H9 (cell line): Measurements from ENCODE around the gene CELF1. TPM values are rescaled to one million over a fixed set of nuclear protein-coding genes. Genes with fewer than 3 reads are reported as not detected.

Source experiments
- DNase-seq: peaks from one replicate; pipeline ENCODE4 v3.0.0-alpha.2; 2017
- H2AFZ ChIP-seq: one replicate; pipeline ENCODE4 v1.6.1; 2013; ENCODE audit warnings: mild to moderate bottlenecking, low read length, control low read depth, moderate library complexity
- H2AK5ac ChIP-seq: 2 replicates; pipeline ENCODE4 v1.6.1; 2013; ENCODE audit warnings: low read length, control low read depth, mixed read lengths; ENCODE audit not compliant: insufficient read length
- H2BK120ac ChIP-seq: one replicate; pipeline ENCODE4 v1.6.1; 2013; ENCODE audit warnings: low read depth, mild to moderate bottlenecking, low read length, control low read depth, inconsistent platforms; ENCODE audit not compliant: poor library complexity, severe bottlenecking
- H2BK12ac ChIP-seq: 2 replicates; pipeline ENCODE4 v1.6.1; 2013; ENCODE audit warnings: low read length, control low read depth, mixed read lengths, low read depth; ENCODE audit not compliant: insufficient read length
- H2BK15ac ChIP-seq: 2 replicates; pipeline ENCODE4 v1.6.1; 2013; ENCODE audit warnings: low read depth, low read length, control low read depth
- H2BK20ac ChIP-seq: one replicate; pipeline ENCODE4 v1.6.1; 2013; ENCODE audit warnings: low read depth, mild to moderate bottlenecking, low read length, control low read depth, inconsistent platforms; ENCODE audit not compliant: poor library complexity, severe bottlenecking
- H2BK5ac ChIP-seq: 2 replicates; pipeline ENCODE4 v1.6.1; 2013; ENCODE audit warnings: low read length, control low read depth, mixed read lengths; ENCODE audit not compliant: insufficient read length
- H3K14ac ChIP-seq: 2 replicates; pipeline ENCODE4 v1.6.1; 2013; ENCODE audit warnings: low read length, control low read depth; ENCODE audit not compliant: insufficient read depth
- H3K18ac ChIP-seq: 2 replicates; pipeline ENCODE4 v1.6.1; 2013; ENCODE audit warnings: low read depth, mild to moderate bottlenecking, mixed read lengths, low read length, control low read depth; ENCODE audit not compliant: insufficient read length
- H3K23ac ChIP-seq: 2 replicates; pipeline ENCODE4 v1.6.1; 2013; ENCODE audit warnings: low read length, control low read depth, mixed read lengths, low read depth; ENCODE audit not compliant: insufficient read length
- H3K23me2 ChIP-seq: 2 replicates; pipeline ENCODE4 v1.6.1; 2013; ENCODE audit warnings: low read depth, mild to moderate bottlenecking, mixed read lengths, low read length, control low read depth; ENCODE audit not compliant: insufficient read length, poor library complexity, severe bottlenecking
- H3K27ac ChIP-seq: 2 replicates; pipeline ENCODE4 v1.5.1; 2013; ENCODE audit warnings: low read length, control low read depth, mixed read lengths, low read depth; ENCODE audit not compliant: insufficient read length
- H3K27me3 ChIP-seq: 2 replicates; pipeline ENCODE4 v1.6.1; 2013; ENCODE audit warnings: low read length, control low read depth, inconsistent platforms; ENCODE audit not compliant: insufficient read depth
- H3K4ac ChIP-seq: 2 replicates; pipeline ENCODE4 v1.6.1; 2013; ENCODE audit warnings: low read depth, mild to moderate bottlenecking, control low read depth, inconsistent platforms, low read length, moderate library complexity
- H3K4me1 ChIP-seq: 2 replicates; pipeline ENCODE4 v1.6.1; 2013; ENCODE audit warnings: low read length, control low read depth, inconsistent platforms; ENCODE audit not compliant: insufficient read depth
- H3K4me2 ChIP-seq: 2 replicates; pipeline ENCODE4 v1.6.1; 2013; ENCODE audit warnings: low read length, control low read depth, mixed read lengths; ENCODE audit not compliant: insufficient read length, insufficient read depth
- H3K56ac ChIP-seq: 2 replicates; pipeline ENCODE4 v1.6.1; 2013; ENCODE audit warnings: low read depth, mild to moderate bottlenecking, mixed read lengths, low read length, control low read depth; ENCODE audit not compliant: insufficient read length
- H3K79me1 ChIP-seq: 2 replicates; pipeline ENCODE4 v1.6.1; 2013; ENCODE audit warnings: low read depth, mild to moderate bottlenecking, moderate library complexity, low read length, control low read depth, inconsistent platforms; ENCODE audit not compliant: insufficient read depth, poor library complexity, severe bottlenecking
- H3K79me2 ChIP-seq: 2 replicates; pipeline ENCODE4 v1.6.1; 2013; ENCODE audit warnings: low read length, control low read depth, inconsistent platforms; ENCODE audit not compliant: insufficient read depth
- H3K9ac ChIP-seq: 2 replicates; pipeline ENCODE4 v1.6.1; 2013; ENCODE audit warnings: low read length, control low read depth, mixed read lengths; ENCODE audit not compliant: insufficient read length; ENCODE audit errors: extremely low read depth
- H3K9me3 ChIP-seq: one replicate; pipeline ENCODE4 v1.6.1; 2013; ENCODE audit warnings: low read depth, low read length, inconsistent platforms; ENCODE audit not compliant: control insufficient read depth
- H3T11ph ChIP-seq: one replicate; pipeline ENCODE4 v1.6.1; 2013; ENCODE audit warnings: mild to moderate bottlenecking, low read length, control low read depth, inconsistent platforms
- H4K20me1 ChIP-seq: one replicate; pipeline ENCODE4 v1.6.1; 2013; ENCODE audit not compliant: control insufficient read depth, insufficient read length, insufficient read depth
- H4K5ac ChIP-seq: 2 replicates; pipeline ENCODE4 v1.6.1; 2013; ENCODE audit warnings: low read depth, mild to moderate bottlenecking, mixed read lengths, low read length, control low read depth; ENCODE audit not compliant: insufficient read length
- H4K8ac ChIP-seq: replicated peaks from 2 replicates; pipeline ENCODE4 v1.6.1; 2013; ENCODE audit warnings: low read length, control low read depth, mixed read lengths, low read depth; ENCODE audit not compliant: insufficient read length
- H4K91ac ChIP-seq: 2 replicates; pipeline ENCODE4 v1.6.1; 2013; ENCODE audit warnings: low read depth, mild to moderate bottlenecking, moderate library complexity, mixed read lengths, low read length, control low read depth; ENCODE audit not compliant: insufficient read length
- H3K27ac Mint-ChIP-seq, 3 experiments: 2 replicates in 2 of 3; 3 replicates in 1 of 3; pipeline ENCODE4 v1.8.0; 2020 to 2021; ENCODE audit warnings: mixed read lengths in 3 of 3, mild to moderate bottlenecking in 1 of 3, moderate library complexity in 1 of 3
- H3K27me3 Mint-ChIP-seq: 2 replicates; pipeline ENCODE4 v1.8.0; 2021; ENCODE audit warnings: low read depth, mild to moderate bottlenecking, moderate library complexity, mixed read lengths
- H3K36me3 Mint-ChIP-seq, 3 experiments: 2 replicates in 2 of 3; 3 replicates in 1 of 3; pipeline ENCODE4 v1.8.0; 2020 to 2021; ENCODE audit warnings: low read depth in 3 of 3, mixed read lengths in 3 of 3; ENCODE audit not compliant: insufficient read depth in 1 of 3
- H3K4me1 Mint-ChIP-seq, 2 experiments: 2 replicates each; pipeline ENCODE4 v1.8.0; 2020; ENCODE audit warnings: mixed read lengths in 2 of 2
- H3K4me3 Mint-ChIP-seq, 2 experiments: 2 replicates in 1 of 2; 3 replicates in 1 of 2; pipeline ENCODE4 v1.8.0; 2020 to 2021; ENCODE audit warnings: mild to moderate bottlenecking in 2 of 2, mixed read lengths in 2 of 2, moderate library complexity in 1 of 2
- H3K9me3 Mint-ChIP-seq, 2 experiments: 2 replicates in 1 of 2; 3 replicates in 1 of 2; pipeline ENCODE4 v1.8.0; 2020; ENCODE audit warnings: mild to moderate bottlenecking in 2 of 2, mixed read lengths in 2 of 2, moderate library complexity in 1 of 2
- CTCF ChIP-seq: fragments of 200-600 bp; sonication (generic); conservative IDR thresholded peaks from 3 replicates; pipeline ENCODE4 v1.8.0; 2021; ENCODE audit warnings: antibody characterized with exemption, mild to moderate bottlenecking
- WGBS: extraction: QIAGEN DNeasy Blood & Tissue Kit; methylation state at CpG from one replicate; pipeline ENCODE4 v1.1.7; 2013; ENCODE audit warnings: missing lambda C conversion rate, low lambda C conversion rate, mixed read lengths; ENCODE audit not compliant: insufficient read length; ENCODE audit errors: extremely low coverage; 5-methylcytosine and 5-hydroxymethylcytosine counted together
- total RNA-seq: library from RNA; stranded (reverse); gene quantifications from 2 replicates; pipeline ENCODE4 v1.2.1, GENCODE V29; 2021

Gene CELF1
- total RNA-seq, 1 experiment from 2014 or later = 211 TPM

- Histone ChIP-seq H3K23ac (no peak overlapping the region), H2BK20ac (no peak overlapping the region), H3K79me2 (no peaks in the 10 kb centered on the region), H3K9ac (no peak overlapping the region), H2AFZ (no peak overlapping the region), H2BK12ac (no peak overlapping the region), H3K27me3 (peaks cover 10% of the 10 kb centered on the region; the same call in 1 of the 2 replicates), H3K4ac (no peak overlapping the region), H3K27ac (no peak overlapping the region), H4K8ac (no peak overlapping the region), H2BK5ac (no peak overlapping the region), H2BK120ac (no peak overlapping the region), H3K79me1 (no peaks in the 10 kb centered on the region), H2AK5ac (no peak overlapping the region), H3K56ac (no peak overlapping the region), H3T11ph (no peak overlapping the region), H3K4me2 (no peak overlapping the region), H3K4me1 (no peaks in the 10 kb centered on the region), H4K5ac (no peak overlapping the region), H4K20me1 (no peaks in the 10 kb centered on the region), H3K23me2 (peaks cover 13% of the 10 kb centered on the region), H3K9me3 (no peaks in the 10 kb centered on the region), H4K91ac (no peak overlapping the region), H3K18ac (no peak overlapping the region), H3K14ac (no peak overlapping the region), H2BK15ac (no peak overlapping the region)
- H3K9me3 Mint-ChIP-seq = no peaks in the 10 kb centered on the region; a peak in 1 of 5 replicates
- no peak for TF ChIP-seq CTCF
- no peaks in the 10 kb centered on the region for H3K36me3 Mint-ChIP-seq
- H3K27me3 Mint-ChIP-seq = peaks cover 41% of the 10 kb centered on the region
- H3K4me3 Mint-ChIP-seq = peak overlapping the region in 1 of 2 experiments; percentile 93; a peak in 3 of 5 replicates
- DNase-seq = no peak
- peak overlapping the region in 1 of 3 experiments; percentile 74; a peak in 1 of 7 replicates for H3K27ac Mint-ChIP-seq
- no CpG with 5 or more reads among the region's 4 CpGs for WGBS
- H3K4me1 Mint-ChIP-seq = peaks cover 14 to 22% of the 10 kb centered on the region in 2 experiments
Observed at GRCh38 chr11:47592251-47592650, 39.3 kb upstream of the CELF1 start.
